Measurements from ENCODE around the gene MPZ. TPM values are rescaled to one million over a fixed set of nuclear protein-coding genes. Genes with fewer than 3 reads are reported as not detected.
"Not testable (repeated sequence)": the region's sequence is repeated elsewhere in the genome, so short reads cannot be mapped to it uniquely, and the experiment has no call there.

The MPZ gene
- 0.24 and 0.39 TPM in 2 replicates for total RNA-seq (2014; rRNA removed; shearing (Covaris generic))

- DNase-seq (ENCODE audit: low read depth), result no peak
Measured at GRCh38 chr1:161309868-161310267, at the start of gene MPZ. Gene MPZ (minus strand): TSS chr1:161309968. CDS start chr1:161309905, 63 bp downstream.

- DNase-seq (ENCODE audit: low read depth), result no peak
Measured at GRCh38 chr1:161359291-161359690, 49.5 kb upstream of the MPZ start.

GRCh38 chr1:161357073-161357472 is 47.3 kb upstream of the MPZ start:
- no peak for DNase-seq (ENCODE audit: low read depth)

- DNase-seq (ENCODE audit: low read depth), result no peak
Measured at GRCh38 chr1:161351482-161351881, 41.7 kb upstream of the MPZ start.

- no peak for DNase-seq (ENCODE audit: low read depth)
Measured at GRCh38 chr1:161350671-161351070, 40.9 kb upstream of the MPZ start.

GRCh38 chr1:161342821-161343220 is 33.1 kb upstream of the MPZ start:
- no peak for DNase-seq (ENCODE audit: low read depth)

- DNase-seq (ENCODE audit: low read depth), result no peak
Measured at GRCh38 chr1:161342177-161342576, 32.4 kb upstream of the MPZ start.

GRCh38 chr1:161335796-161336195 is 26.0 kb upstream of the MPZ start:
- no peak for DNase-seq (ENCODE audit: low read depth)

GRCh38 chr1:161333166-161333565 is 23.4 kb upstream of the MPZ start:
- DNase-seq (ENCODE audit: low read depth), result no peak

GRCh38 chr1:161330346-161330745 is 20.6 kb upstream of the MPZ start:
- peak; percentile 77 for DNase-seq (ENCODE audit: low read depth)

GRCh38 chr1:161324020-161324419 is 14.3 kb upstream of the MPZ start:
- no peak for DNase-seq (ENCODE audit: low read depth)

GRCh38 chr1:161315841-161316674 is 6.3 kb upstream of the MPZ start:
- not testable (repeated sequence) for DNase-seq (ENCODE audit: low read depth)

GRCh38 chr1:161314201-161314981 is 4.6 kb upstream of the MPZ start, which contains the start of gene SDHC:
Gene SDHC (plus strand): TSS chr1:161314381. CDS start chr1:161314406, 25 bp downstream.
- peak; percentile 83 for DNase-seq (ENCODE audit: low read depth)

- DNase-seq (ENCODE audit: low read depth), result no peak
Measured at GRCh38 chr1:161313554-161314200, 3.9 kb upstream of the MPZ start.

GRCh38 chr1:161311595-161312181 is 1.9 kb upstream of the MPZ start:
- DNase-seq (ENCODE audit: low read depth), result no peak

- DNase-seq (ENCODE audit: low read depth), result no peak
Measured at GRCh38 chr1:161307892-161308638, 1.7 kb downstream of the MPZ start.

- DNase-seq (ENCODE audit: low read depth), result peak; percentile 24
Measured at GRCh38 chr1:161307230-161307768, 2.5 kb downstream of the MPZ start.

GRCh38 chr1:161305867-161306519 is 3.8 kb downstream of the MPZ start:
- DNase-seq (ENCODE audit: low read depth), result no peak

- no peak for DNase-seq (ENCODE audit: low read depth)
Measured at GRCh38 chr1:161304927-161305866, 4.6 kb downstream of the MPZ start.

Data from RPMI7951 (cell line).